LNCaP clone FGC (cell line): ENCODE data around the gene SIX5.
"Not testable (repeated sequence)": the region's sequence is repeated elsewhere in the genome, so short reads cannot be mapped to it uniquely, and the experiment has no call there.

Source experiments
- DNase-seq: peaks from one replicate; pipeline ENCODE4 v3.0.0-alpha.2; 2011; ENCODE audit warnings: low read depth
- H3K4me3 ChIP-seq: 2 replicates; pipeline ENCODE4 v1.5.1; 2011; ENCODE audit warnings: mild to moderate bottlenecking, low read depth, low read length, control low read depth
- TF ChIP-seq, protein P1 (sequence below): IDR thresholded peaks from 2 replicates; pipeline ENCODE4 v1.5.1; 2012; ENCODE audit warnings: mild to moderate bottlenecking; ENCODE audit not compliant: control insufficient read depth, insufficient read depth; ENCODE audit errors: extremely low read depth

The SIX5 gene

DNA sequence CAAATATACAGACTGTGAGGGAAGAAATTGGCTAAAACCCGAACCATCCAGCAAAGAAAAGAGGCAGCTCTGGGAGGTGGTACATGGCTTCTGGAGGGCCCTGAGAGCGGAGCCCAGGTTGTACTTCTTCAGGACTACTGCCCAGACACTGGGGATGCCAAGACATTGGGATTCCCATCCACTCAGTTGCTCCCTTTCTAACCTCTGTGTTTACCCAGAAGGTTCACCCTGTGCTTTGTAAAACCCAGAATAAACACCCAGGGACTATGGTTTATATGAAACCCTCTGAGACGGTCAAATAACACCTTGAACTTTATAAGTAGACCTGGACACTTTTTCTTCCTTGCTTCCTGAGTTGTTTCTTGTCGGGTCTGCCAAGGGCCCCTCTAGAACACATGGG lies 26.1 kb downstream of the SIX5 start:
- TF ChIP-seq, protein P1, sequence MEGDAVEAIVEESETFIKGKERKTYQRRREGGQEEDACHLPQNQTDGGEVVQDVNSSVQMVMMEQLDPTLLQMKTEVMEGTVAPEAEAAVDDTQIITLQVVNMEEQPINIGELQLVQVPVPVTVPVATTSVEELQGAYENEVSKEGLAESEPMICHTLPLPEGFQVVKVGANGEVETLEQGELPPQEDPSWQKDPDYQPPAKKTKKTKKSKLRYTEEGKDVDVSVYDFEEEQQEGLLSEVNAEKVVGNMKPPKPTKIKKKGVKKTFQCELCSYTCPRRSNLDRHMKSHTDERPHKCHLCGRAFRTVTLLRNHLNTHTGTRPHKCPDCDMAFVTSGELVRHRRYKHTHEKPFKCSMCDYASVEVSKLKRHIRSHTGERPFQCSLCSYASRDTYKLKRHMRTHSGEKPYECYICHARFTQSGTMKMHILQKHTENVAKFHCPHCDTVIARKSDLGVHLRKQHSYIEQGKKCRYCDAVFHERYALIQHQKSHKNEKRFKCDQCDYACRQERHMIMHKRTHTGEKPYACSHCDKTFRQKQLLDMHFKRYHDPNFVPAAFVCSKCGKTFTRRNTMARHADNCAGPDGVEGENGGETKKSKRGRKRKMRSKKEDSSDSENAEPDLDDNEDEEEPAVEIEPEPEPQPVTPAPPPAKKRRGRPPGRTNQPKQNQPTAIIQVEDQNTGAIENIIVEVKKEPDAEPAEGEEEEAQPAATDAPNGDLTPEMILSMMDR, result no peak
- peak; percentile 96 for DNase-seq
- no peak overlapping the region for H3K4me3 ChIP-seq

DNA sequence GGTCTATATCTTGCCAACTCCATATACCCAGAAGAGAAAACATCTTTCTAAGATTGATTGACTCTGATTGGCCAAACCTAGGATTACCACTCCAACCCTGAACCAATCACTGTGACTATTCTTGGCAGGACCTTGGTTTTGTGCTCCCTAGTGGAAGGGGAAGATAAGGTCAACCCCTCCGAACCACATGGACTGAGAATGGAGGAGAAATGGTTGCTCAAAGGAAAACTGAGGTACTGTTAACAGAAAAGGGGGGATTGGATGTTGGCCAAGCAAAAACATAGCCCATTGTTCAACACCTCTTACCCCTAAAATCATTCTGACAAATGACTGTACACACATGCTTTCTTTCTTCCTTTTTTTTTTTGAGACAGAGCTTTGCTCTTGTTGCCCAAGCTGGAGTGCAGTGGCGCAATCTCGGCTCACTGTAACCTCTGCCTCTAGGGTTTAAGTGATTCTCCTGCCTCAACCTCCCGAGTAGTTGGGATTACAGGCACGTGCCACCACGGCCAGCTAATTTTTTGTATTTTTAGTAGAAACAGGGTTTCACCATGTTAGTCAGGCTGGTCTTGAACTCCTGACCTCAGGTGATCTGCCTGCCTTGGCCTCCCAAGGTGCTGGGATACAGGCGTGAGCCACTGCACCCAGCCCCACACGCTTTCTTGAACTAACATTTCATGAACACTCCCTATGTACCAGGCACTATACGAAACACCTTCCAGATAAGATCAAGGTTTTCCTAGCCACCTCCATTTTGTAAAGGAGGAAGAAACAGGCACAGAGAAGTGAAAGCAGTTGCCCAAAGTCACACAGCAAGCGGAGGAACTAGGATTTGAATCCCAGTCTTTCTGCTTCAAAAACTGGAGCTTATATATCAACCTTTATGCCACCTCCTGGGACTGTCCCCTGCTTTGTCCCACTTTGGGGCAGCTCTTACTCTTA lies 29.3 kb downstream of the SIX5 start:
- TF ChIP-seq, protein P1, result no peak
- no peak for DNase-seq
- no peak overlapping the region for H3K4me3 ChIP-seq

DNA sequence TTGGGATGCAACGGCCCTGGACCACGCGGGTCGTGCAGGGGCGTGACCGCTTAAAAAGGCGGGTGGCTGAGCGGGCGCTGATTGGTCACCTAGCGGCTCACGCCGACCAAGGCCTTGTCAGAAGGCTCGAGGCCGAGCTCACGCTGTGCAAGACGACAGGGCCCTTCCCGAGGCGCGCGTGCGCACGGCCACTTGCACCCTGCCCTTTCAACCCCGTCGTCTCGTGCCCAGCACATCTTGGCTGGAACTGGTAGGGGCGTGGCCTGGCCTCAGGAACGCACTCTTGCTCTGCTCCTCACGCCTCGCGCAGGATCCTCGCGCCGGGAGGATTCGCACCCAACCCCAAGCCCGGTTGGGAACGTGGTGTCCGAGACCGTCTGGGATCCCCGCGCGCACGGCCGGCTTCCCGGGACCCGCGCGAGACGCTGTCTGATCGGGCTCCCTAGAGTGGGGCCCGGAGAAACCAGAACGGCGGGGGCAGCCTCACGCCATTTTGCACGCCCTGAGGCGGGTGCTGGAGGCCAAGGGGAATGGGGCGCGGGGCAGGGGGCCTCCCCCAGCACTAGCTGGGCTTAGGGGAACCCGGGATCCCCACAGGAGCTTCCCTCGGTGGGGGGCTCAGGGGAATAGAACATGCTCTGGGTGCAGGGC lies 35.8 kb downstream of the SIX5 start, which contains the start of gene MEIOSIN:
Gene MEIOSIN (plus strand): TSS at position 280 of the 651 bp plus-strand sequence. CDS start 1,938 bp downstream, outside the sequence.
- H3K4me3 ChIP-seq, result no peak within 1 kb of the TSS
- TF ChIP-seq, protein P1, result no peak
- DNase-seq, result no peak

DNA sequence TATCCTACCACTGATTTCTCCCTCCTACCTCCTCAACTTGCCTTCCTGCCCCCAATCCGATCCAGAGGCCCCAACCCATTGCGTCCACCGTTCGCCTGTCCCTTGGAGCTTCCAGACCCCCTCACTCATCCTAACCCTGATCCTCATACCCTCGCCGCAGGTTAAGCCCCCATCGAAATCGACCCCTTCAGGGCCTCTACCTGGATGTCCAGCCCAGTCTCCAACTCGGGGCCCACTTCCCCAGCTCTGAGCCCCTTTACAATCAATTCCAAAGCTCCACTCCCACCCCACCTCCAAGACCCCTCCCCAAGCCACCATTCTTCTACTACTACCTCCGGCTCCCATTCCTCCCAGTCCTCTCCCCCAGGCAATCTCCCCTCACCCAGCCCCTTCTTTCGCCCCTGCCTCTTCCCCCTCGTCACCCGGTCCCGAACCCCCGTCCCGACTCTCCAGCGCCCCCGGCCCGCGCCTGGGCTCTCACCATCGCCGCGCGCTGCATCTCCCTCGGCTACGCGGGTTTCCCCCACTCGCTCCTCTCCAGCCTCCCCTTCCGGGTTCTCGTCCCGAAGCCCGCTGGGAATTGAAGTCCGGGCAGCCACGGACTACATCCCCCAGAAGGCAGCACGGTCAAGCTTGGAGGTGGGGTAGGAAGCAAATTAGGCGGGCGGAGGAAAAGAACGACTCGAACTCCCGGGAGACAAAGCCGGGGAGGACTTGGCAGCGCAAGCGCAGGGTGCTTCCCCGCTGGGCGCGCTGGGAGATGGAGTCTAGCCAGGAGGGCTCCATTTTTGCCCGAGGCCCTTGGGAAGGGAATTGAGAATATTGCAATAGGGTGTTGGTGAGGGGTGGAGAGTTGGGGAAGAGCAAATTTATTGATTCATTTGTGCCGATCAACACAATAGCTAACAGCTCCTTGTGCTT lies 38.4 kb downstream of the SIX5 start, which contains the start of gene FBXO46:
Gene FBXO46 (minus strand): TSS at position 529 of the 921 bp plus-strand sequence. CDS start 17,401 bp downstream, outside the sequence.
- peak; percentile 85 for DNase-seq
- H3K4me3 ChIP-seq, result peak within 1 kb of the TSS; percentile 72
- TF ChIP-seq, protein P1, result no peak

DNA sequence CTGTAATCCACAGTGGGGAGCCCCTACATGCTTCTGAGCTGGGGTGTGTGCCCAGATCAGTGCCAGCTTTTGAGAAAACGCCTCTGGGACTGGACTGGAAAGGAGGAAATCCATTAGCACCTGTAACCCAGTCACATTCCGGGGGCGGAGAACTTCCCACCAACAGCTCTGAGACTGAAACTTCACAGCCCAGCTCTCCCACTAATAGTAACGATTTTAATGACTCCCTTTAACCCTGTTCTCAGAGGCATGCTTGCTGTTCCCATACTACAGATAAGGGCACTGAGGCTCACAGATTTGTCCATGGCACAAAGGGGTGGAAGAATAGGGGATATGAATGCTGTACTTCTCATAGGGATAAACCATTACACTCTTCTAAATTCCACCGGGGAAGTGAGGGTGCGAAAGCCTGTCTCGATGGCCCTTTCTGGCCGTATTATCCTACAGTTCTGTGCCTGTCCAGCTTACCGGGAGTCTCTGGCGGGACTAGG lies 39.2 kb downstream of the SIX5 start:
- DNase-seq, result no peak
- TF ChIP-seq, protein P1, result no peak
- H3K4me3 ChIP-seq, result peak overlapping the region; percentile 72

DNA sequence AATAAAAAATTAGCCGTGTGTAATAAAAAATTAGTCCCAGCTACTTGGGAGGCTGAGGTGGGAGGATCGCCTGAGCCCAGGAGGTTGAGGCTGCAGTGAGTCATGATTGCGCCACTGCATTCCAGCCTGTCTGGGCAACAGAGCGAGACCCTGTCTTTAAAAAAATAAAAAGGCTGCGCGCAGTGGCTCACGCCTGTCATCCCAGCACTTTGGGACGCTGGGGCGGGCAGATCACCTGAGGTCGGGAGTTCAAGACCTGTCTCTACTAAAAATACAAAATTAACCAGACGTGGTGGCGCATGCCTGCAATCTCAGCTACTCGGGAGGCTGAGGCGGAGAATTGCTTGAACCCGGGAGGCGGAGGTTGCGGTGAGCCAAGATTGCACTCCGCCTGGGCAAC lies 40.4 kb downstream of the SIX5 start:
- not testable (repeated sequence) for H3K4me3 ChIP-seq, DNase-seq

DNA sequence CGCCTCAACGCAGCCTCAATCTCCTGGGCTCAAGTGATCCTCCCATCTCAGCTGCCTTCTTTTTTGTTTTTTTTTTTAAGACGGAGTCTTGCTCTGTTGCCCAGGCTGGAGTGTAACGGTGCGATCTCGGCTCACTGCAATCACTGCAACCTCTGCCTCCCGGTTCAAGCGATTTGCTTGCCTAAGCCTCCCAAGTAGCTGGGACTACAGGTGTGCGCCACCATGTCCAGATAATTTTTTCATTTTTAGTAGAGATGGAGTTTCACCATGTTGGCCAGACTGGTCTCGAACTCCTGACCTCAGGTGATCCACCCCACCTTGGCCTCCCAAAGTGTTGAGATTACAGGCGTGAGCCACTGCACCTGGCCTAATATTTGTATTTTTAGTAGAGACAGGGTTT lies 49.0 kb downstream of the SIX5 start:
- DNase-seq, H3K4me3 ChIP-seq: not testable (repeated sequence)
